NCI-H146 treated with DMSO at 0.1 percent for 48 hours (cell line): ENCODE measurements around the gene POU6F2.
"Not testable (repeated sequence)": the region's sequence is repeated elsewhere in the genome, so short reads cannot be mapped to it uniquely, and the experiment has no call there.

Source experiments
- DNase-seq: peaks from one replicate; lab custom pipeline; 2025; ENCODE audit not compliant: unreplicated experiment; lab: John Stamatoyannopoulos, UW

The POU6F2 gene

GRCh38 chr7:38977685-38978084 lies at the start of gene POU6F2:
Gene POU6F2 (plus strand): TSS chr7:38977909. CDS start chr7:38977954, 45 bp downstream.
- no peak for DNase-seq

- no peak for DNase-seq
Measured at GRCh38 chr7:38928506-38928905, 49.2 kb upstream of the POU6F2 start.

GRCh38 chr7:38929460-38930171 lies 48.1 kb upstream of the POU6F2 start:
- no peak for DNase-seq

GRCh38 chr7:38932509-38933168 lies 45.1 kb upstream of the POU6F2 start:
- DNase-seq, result peak; percentile 56

GRCh38 chr7:38934051-38934450 lies 43.7 kb upstream of the POU6F2 start:
- no peak for DNase-seq

GRCh38 chr7:38934536-38934935 lies 43.2 kb upstream of the POU6F2 start:
- no peak for DNase-seq

- DNase-seq, result no peak
Measured at GRCh38 chr7:38936641-38937040, 41.1 kb upstream of the POU6F2 start.

GRCh38 chr7:38938001-38938485 lies 39.7 kb upstream of the POU6F2 start:
- no peak for DNase-seq

GRCh38 chr7:38938589-38938988 lies 39.1 kb upstream of the POU6F2 start:
- DNase-seq, result no peak

- no peak for DNase-seq
Measured at GRCh38 chr7:38940774-38941173, 36.9 kb upstream of the POU6F2 start.

- no peak for DNase-seq
Measured at GRCh38 chr7:38942431-38943051, 35.2 kb upstream of the POU6F2 start.

- not testable (repeated sequence) for DNase-seq
Measured at GRCh38 chr7:38947541-38947940, 30.2 kb upstream of the POU6F2 start.

GRCh38 chr7:38950309-38950708 lies 27.4 kb upstream of the POU6F2 start:
- no peak for DNase-seq

- DNase-seq, result no peak
Measured at GRCh38 chr7:38951213-38951612, 26.5 kb upstream of the POU6F2 start.

- no peak for DNase-seq
Measured at GRCh38 chr7:38953227-38953626, 24.5 kb upstream of the POU6F2 start.

- DNase-seq, result no peak
Measured at GRCh38 chr7:38953971-38954370, 23.7 kb upstream of the POU6F2 start.

GRCh38 chr7:38955892-38956291 lies 21.8 kb upstream of the POU6F2 start:
- DNase-seq, result no peak

- no peak for DNase-seq
Measured at GRCh38 chr7:38962028-38962427, 15.7 kb upstream of the POU6F2 start.

- DNase-seq, result no peak
Measured at GRCh38 chr7:38964921-38965320, 12.8 kb upstream of the POU6F2 start.

GRCh38 chr7:38973760-38974159 lies 3.9 kb upstream of the POU6F2 start:
- no peak for DNase-seq

- peak; percentile 37 for DNase-seq
Measured at GRCh38 chr7:38975944-38976392, 1.7 kb upstream of the POU6F2 start.

- peak; percentile 11 for DNase-seq
Measured at GRCh38 chr7:38978491-38978890, 782 bp downstream of the POU6F2 start.
